ENCODE results near the gene ARID5B. TPM values are rescaled to one million over a fixed set of nuclear protein-coding genes. Genes with fewer than 3 reads are reported as not detected.

ARID5B gene
- total and polyA plus RNA-seq, 2 experiments from 2014 or later, result 1.3 to 1.6 TPM

DNA sequence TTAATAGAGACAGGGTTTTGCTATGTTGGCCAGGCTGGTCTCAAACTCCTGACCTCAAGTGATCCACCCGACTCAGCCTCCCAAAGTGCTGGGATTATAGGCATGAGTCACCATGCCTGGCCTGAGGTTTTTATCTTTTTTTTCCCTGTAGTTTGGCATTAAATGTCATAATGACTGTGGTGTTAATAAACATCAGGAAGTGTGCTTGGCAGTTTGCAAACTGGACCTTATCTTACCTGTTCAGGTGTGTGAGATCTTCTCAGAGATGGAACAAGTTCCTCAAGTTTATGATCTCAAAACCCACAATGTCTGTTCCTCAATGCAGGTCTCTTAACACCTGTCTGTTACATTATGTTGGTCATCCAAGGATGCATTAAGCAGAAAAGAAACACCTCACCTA is 80.0 kb downstream of the ARID5B start:
- Histone ChIP-seq H3K9me2 (ENCODE audit: insufficient read depth) (no peaks in the 10 kb centered on the region), H3K27me3 (ENCODE audit: insufficient read depth) (no peaks in the 10 kb centered on the region), H3K36me3 (ENCODE audit: insufficient read depth) (no peaks in the 10 kb centered on the region), H3K4me1 (ENCODE audit: insufficient read depth) (peaks cover 18% of the 10 kb centered on the region), H3F3A (replicated peaks; ENCODE audit: low read depth) (no peaks in the 10 kb centered on the region), H3K4me2 (no peak overlapping the region), H2AFZ (no peak overlapping the region), H4K20me1 (replicated peaks; ENCODE audit: insufficient read depth) (no peaks in the 10 kb centered on the region), H3K4me3 (no peak overlapping the region), H3K27ac (ENCODE audit: low read depth) (no peak overlapping the region), H3K79me2 (replicated peaks; ENCODE audit: insufficient read depth) (no peaks in the 10 kb centered on the region)
- no peak for ATAC-seq
- H3K27me3 Mint-ChIP-seq (ENCODE audit: insufficient read depth, low read depth, poor library complexity), result no peaks in the 10 kb centered on the region
- H3K36me3 Mint-ChIP-seq (ENCODE audit: low read depth), result no peaks in the 10 kb centered on the region; the same call in 2 of the 3 replicates
- no peaks in the 10 kb centered on the region for H3K9me3 Mint-ChIP-seq
- no peak for TF ChIP-seq POLR2AphosphoS5 (IDR thresholded peaks at IDR 0.05; ENCODE audit: low read depth)
- no peak for DNase-seq (ENCODE audit: low spot score)
- peaks cover 23% of the 10 kb centered on the region for H3K4me1 Mint-ChIP-seq
- H3K4me3 Mint-ChIP-seq, result no peak overlapping the region
- H3K27ac Mint-ChIP-seq, result no peak overlapping the region

DNA sequence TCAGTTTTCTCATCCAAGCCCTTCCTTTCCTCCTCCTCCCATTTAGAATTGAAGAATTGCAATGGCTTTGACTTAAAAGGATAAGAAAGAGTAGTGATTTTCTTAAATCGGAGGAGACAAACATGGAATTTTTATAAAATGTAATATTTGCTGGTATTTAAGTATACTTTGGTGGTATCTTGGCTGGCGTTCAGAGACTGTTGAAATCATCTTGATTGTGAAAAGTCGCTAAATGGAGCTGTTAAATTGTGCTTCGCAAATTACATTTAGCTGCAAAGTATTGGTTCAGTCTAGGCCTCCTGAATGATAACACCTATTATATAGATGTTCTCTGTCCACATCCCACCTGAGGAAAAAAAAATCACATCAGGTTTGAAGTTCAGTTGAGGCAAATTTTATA is 81.8 kb downstream of the ARID5B start:
- H3K27ac Mint-ChIP-seq, result no peak overlapping the region
- ATAC-seq, result no peak
- H3K9me3 Mint-ChIP-seq, result no peaks in the 10 kb centered on the region
- TF ChIP-seq EZH2 (IDR thresholded peaks at IDR 0.05; ENCODE audit: low read depth, unreplicated experiment) (no peak), JUNB (IDR thresholded peaks at IDR 0.05; ENCODE audit: unreplicated experiment) (no peak)
- TF ChIP-seq, protein P1, sequence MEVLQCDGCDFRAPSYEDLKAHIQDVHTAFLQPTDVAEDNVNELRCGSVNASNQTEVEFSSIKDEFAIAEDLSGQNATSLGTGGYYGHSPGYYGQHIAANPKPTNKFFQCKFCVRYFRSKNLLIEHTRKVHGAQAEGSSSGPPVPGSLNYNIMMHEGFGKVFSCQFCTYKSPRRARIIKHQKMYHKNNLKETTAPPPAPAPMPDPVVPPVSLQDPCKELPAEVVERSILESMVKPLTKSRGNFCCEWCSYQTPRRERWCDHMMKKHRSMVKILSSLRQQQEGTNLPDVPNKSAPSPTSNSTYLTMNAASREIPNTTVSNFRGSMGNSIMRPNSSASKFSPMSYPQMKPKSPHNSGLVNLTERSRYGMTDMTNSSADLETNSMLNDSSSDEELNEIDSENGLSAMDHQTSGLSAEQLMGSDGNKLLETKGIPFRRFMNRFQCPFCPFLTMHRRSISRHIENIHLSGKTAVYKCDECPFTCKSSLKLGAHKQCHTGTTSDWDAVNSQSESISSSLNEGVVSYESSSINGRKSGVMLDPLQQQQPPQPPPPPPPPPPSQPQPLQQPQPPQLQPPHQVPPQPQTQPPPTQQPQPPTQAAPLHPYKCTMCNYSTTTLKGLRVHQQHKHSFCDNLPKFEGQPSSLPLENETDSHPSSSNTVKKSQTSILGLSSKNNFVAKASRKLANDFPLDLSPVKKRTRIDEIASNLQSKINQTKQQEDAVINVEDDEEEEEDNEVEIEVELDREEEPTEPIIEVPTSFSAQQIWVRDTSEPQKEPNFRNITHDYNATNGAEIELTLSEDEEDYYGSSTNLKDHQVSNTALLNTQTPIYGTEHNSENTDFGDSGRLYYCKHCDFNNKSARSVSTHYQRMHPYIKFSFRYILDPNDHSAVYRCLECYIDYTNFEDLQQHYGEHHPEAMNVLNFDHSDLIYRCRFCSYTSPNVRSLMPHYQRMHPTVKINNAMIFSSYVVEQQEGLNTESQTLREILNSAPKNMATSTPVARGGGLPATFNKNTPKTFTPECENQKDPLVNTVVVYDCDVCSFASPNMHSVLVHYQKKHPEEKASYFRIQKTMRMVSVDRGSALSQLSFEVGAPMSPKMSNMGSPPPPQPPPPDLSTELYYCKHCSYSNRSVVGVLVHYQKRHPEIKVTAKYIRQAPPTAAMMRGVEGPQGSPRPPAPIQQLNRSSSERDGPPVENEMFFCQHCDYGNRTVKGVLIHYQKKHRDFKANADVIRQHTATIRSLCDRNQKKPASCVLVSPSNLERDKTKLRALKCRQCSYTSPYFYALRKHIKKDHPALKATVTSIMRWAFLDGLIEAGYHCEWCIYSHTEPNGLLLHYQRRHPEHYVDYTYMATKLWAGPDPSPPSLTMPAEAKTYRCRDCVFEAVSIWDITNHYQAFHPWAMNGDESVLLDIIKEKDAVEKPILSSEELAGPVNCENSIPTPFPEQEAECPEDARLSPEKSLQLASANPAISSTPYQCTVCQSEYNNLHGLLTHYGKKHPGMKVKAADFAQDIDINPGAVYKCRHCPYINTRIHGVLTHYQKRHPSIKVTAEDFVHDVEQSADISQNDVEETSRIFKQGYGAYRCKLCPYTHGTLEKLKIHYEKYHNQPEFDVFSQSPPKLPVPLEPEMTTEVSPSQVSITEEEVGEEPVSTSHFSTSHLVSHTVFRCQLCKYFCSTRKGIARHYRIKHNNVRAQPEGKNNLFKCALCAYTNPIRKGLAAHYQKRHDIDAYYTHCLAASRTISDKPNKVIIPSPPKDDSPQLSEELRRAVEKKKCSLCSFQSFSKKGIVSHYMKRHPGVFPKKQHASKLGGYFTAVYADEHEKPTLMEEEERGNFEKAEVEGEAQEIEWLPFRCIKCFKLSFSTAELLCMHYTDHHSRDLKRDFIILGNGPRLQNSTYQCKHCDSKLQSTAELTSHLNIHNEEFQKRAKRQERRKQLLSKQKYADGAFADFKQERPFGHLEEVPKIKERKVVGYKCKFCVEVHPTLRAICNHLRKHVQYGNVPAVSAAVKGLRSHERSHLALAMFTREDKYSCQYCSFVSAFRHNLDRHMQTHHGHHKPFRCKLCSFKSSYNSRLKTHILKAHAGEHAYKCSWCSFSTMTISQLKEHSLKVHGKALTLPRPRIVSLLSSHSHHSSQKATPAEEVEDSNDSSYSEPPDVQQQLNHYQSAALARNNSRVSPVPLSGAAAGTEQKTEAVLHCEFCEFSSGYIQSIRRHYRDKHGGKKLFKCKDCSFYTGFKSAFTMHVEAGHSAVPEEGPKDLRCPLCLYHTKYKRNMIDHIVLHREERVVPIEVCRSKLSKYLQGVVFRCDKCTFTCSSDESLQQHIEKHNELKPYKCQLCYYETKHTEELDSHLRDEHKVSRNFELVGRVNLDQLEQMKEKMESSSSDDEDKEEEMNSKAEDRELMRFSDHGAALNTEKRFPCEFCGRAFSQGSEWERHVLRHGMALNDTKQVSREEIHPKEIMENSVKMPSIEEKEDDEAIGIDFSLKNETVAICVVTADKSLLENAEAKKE (CRISPR knock-in tag; IDR thresholded peaks at IDR 0.05), result no peak
- H4K20me1 ChIP-seq (replicated peaks; ENCODE audit: insufficient read depth), result no peaks in the 10 kb centered on the region
- no peak overlapping the region for H2AFZ ChIP-seq
- no peaks in the 10 kb centered on the region for H3F3A ChIP-seq (replicated peaks; ENCODE audit: low read depth)
- no peak overlapping the region for H3K4me2 ChIP-seq
- peaks cover 36% of the 10 kb centered on the region for H3K4me1 ChIP-seq (ENCODE audit: insufficient read depth)
- H3K36me3 Mint-ChIP-seq (ENCODE audit: low read depth), result no peaks in the 10 kb centered on the region; the same call in 2 of the 3 replicates
- no peak overlapping the region for H3K4me3 Mint-ChIP-seq
- DNase-seq (ENCODE audit: low spot score), result no peak
- no peak overlapping the region for H3K27ac ChIP-seq (ENCODE audit: low read depth)
- no peaks in the 10 kb centered on the region for H3K79me2 ChIP-seq (replicated peaks; ENCODE audit: insufficient read depth)
- peaks cover 2% of the 10 kb centered on the region for H3K27me3 Mint-ChIP-seq (ENCODE audit: insufficient read depth, low read depth, poor library complexity)
- H3K9me2 ChIP-seq (ENCODE audit: insufficient read depth), result no peaks in the 10 kb centered on the region
- H3K36me3 ChIP-seq (ENCODE audit: insufficient read depth), result no peaks in the 10 kb centered on the region
- H3K27me3 ChIP-seq (ENCODE audit: insufficient read depth), result no peaks in the 10 kb centered on the region
- H3K4me1 Mint-ChIP-seq, result peaks cover 38% of the 10 kb centered on the region
- no peak overlapping the region for H3K4me3 ChIP-seq

Data from GM23338 (cell line).